HUES6 (cell line): Measurements from ENCODE around the gene GBP2.

ENCODE experiments used
- H3K27ac ChIP-seq: 2 replicates; pipeline ENCODE4 v1.7.0; 2013; ENCODE audit warnings: low read depth, mild to moderate bottlenecking, low read length, inconsistent platforms
- H3K27me3 ChIP-seq: 2 replicates; pipeline ENCODE4 v1.6.1; 2013; ENCODE audit warnings: low read length; ENCODE audit not compliant: control insufficient read depth, insufficient read depth
- H3K36me3 ChIP-seq: 2 replicates; pipeline ENCODE4 v1.6.1; 2013; ENCODE audit warnings: low read length; ENCODE audit not compliant: control insufficient read depth, insufficient read depth
- H3K4me1 ChIP-seq: 2 replicates; pipeline ENCODE4 v1.6.1; 2013; ENCODE audit warnings: low read length; ENCODE audit not compliant: control insufficient read depth, insufficient read depth
- H3K4me3 ChIP-seq: 2 replicates; pipeline ENCODE4 v1.5.1; 2013; ENCODE audit warnings: low read depth, low read length
- H3K9ac ChIP-seq: one replicate; pipeline ENCODE4 v1.6.1; 2013; ENCODE audit warnings: mild to moderate bottlenecking, low read length
- H3K9me3 ChIP-seq: 2 replicates; pipeline ENCODE4 v1.6.1; 2013; ENCODE audit warnings: low read depth, low read length; ENCODE audit not compliant: control insufficient read depth, insufficient read depth

Gene GBP2

DNA sequence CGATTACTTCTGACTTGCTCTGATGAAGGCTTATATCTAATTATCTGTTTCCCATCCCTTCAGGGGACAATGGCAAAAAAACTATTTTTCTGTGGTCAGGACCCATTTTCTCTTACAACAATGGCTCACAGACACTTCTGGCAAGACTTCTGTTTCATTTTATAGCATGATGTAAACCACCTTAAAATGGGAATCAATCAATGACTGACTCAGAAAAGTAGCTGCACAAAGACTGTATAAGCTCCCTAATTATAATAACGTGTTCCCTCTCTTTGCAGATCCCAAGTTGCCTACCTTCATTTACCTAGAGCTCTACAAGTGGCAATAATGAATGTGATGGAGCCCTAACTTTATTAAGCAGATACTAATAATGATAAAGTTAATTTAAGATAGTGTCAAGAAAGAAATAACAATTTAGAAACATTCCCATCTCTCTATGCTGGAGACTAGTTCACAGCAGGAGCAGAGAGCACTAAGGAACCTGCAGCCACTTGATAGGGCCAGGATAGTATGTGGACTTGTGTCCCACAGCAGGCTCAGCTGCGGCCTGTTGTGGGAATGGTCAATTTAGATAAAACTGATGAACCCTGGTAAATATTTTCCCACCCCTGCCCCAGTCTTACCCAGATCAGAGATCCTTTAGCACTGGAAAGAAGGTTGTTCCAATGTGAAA, 538 bp downstream of the GBP2 start:
- H3K9me3 ChIP-seq = no peaks in the 10 kb centered on the region
- H3K4me1 ChIP-seq = peaks cover 2% of the 10 kb centered on the region; the same call in 1 of the 2 replicates
- H3K27ac ChIP-seq = no peak overlapping the region

DNA sequence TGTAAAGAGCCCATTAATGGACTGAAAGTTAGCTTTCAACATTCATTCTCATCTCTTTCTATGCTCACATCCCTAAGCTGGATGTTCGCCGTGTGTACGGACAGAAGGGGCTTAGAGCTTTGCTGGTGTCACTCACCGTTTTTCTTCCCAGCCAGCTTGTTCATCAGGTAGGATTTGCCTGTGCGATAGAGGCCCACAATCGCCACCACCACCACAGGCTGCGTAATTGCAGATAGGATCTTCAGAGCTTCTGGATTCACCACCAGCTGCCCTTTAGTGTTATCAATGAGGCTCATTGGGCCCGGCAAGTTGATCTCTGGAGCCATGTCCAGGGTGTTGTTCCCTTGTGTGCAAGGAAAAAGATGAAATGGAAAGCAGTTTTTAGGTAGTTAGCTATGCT, 4.3 kb downstream of the GBP2 start:
- H3K9me3 ChIP-seq = no peaks in the 10 kb centered on the region
- no peaks in the 10 kb centered on the region for H3K36me3 ChIP-seq
- H3K4me3 ChIP-seq = no peak overlapping the region
- peaks cover 2% of the 10 kb centered on the region; the same call in 1 of the 2 replicates for H3K4me1 ChIP-seq
- H3K27me3 ChIP-seq = no peaks in the 10 kb centered on the region
- H3K27ac ChIP-seq = no peak overlapping the region
- no peak overlapping the region for H3K9ac ChIP-seq

More for the DNA sequence above, 538 bp downstream of the GBP2 start:
- H3K27me3 ChIP-seq = no peaks in the 10 kb centered on the region
- H3K4me3 ChIP-seq = no peak overlapping the region
- no peak overlapping the region for H3K9ac ChIP-seq
- H3K36me3 ChIP-seq = no peaks in the 10 kb centered on the region

DNA sequence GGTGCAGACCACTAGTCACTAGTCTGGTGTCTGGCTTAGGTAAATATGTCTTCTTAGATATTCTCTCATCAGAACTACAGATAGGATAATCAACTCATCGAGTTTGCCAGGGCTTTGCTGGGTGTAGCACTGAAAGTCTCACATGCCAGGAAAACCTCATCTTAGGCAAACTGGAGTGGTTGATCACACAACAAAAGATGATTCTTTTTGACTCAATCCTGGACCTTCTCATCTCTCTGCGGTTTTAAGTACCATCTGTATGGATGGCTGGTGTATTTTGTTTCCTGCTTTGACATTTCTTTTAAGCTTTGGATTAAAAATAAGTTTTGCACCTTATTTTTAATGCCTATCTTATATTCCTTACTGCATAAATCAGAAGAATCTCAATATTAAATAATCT, 11.3 kb downstream of the GBP2 start:
- Histone ChIP-seq H3K4me1 (no peaks in the 10 kb centered on the region), H3K9ac (no peak overlapping the region), H3K36me3 (no peaks in the 10 kb centered on the region), H3K27ac (no peak overlapping the region), H3K4me3 (no peak overlapping the region), H3K9me3 (no peaks in the 10 kb centered on the region), H3K27me3 (no peaks in the 10 kb centered on the region)

DNA sequence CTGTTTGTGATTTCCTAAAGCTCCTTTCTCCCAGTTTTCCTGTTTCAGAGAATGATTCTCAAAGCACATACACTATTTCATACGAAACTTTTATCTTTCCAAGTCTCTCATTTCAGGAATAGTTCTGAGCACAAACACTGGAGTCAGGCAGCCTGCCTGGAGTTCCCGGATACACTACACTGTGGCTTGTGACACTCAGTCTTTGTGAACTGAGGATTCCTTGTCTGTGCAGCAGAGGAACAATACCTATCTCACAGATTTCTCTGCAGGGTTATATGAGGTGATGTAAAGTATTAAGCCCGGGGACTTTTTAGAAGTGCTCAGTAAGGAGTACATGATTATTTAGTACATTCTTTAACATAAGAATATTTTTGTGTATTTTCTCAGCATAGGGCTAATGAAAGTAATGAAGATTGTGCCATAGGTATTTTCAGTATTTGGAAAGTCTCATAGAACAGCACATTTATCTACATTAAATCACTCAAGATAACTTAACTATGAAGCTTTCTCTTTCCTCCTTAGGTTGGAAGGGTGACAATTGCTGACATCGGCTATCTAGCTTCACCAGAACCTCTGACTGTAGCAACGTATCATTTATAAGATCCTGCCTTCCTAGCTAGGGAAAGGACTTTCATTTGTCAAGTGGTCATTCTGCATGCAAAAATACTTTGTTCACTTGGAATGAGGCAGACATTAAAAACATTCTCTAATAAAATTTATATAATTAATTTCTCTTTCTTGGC, 12.9 kb downstream of the GBP2 start:
- H3K4me3 ChIP-seq = no peak overlapping the region
- H3K9me3 ChIP-seq = no peaks in the 10 kb centered on the region

DNA sequence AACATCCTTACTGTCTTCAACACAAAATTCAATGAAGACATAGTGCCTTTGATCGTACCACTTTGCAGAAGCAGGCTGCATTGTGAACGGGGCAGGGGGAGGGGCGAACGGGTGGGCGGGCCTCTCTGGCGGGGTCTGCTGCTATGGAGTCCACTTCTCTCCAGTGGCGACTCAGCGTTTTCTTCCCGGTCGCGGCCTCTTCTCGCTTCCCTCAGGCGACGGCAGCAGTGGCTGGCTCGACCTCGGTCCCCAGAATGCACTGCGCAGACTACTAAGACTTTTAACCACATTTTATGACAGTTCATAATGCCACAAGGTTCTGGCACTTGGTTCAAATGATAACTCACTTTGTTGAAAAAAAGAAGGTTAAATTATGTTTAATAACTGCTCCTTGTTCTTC, 21.2 kb downstream of the GBP2 start:
- no peak overlapping the region for H3K27ac ChIP-seq
- no peaks in the 10 kb centered on the region; the same call in 1 of the 2 replicates for H3K4me1 ChIP-seq
- no peak overlapping the region for H3K9ac ChIP-seq
- no peaks in the 10 kb centered on the region for H3K9me3 ChIP-seq
- no peaks in the 10 kb centered on the region for H3K27me3 ChIP-seq
- H3K36me3 ChIP-seq = no peaks in the 10 kb centered on the region
- no peak overlapping the region for H3K4me3 ChIP-seq

More for the DNA sequence above, 12.9 kb downstream of the GBP2 start:
- no peaks in the 10 kb centered on the region for H3K27me3 ChIP-seq
- no peak overlapping the region for H3K27ac ChIP-seq
- no peaks in the 10 kb centered on the region for H3K36me3 ChIP-seq
- no peak overlapping the region for H3K9ac ChIP-seq
- H3K4me1 ChIP-seq = no peaks in the 10 kb centered on the region

DNA sequence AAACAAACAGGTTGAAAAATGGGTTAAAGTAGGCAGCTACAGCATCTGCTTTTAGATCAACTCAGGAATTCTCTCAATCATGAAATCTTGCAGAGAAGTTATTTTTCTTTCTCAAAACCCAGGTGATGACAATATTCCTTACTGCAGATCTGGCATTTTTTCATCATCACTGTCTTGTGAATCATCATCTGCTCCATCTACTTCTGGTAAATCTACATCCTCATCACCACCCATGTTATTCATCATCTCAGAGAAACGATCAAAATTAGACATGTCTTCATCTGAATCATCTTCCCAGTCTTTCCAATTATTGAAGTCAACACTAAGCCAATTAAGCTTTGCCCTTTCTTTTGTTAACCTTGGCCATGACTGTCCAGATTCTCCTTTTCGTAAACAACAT, 21.8 kb downstream of the GBP2 start:
- Histone ChIP-seq H3K36me3 (no peaks in the 10 kb centered on the region), H3K27ac (no peak overlapping the region), H3K9me3 (no peaks in the 10 kb centered on the region), H3K4me1 (no peaks in the 10 kb centered on the region; the same call in 1 of the 2 replicates), H3K27me3 (no peaks in the 10 kb centered on the region), H3K4me3 (no peak overlapping the region), H3K9ac (no peak overlapping the region)

DNA sequence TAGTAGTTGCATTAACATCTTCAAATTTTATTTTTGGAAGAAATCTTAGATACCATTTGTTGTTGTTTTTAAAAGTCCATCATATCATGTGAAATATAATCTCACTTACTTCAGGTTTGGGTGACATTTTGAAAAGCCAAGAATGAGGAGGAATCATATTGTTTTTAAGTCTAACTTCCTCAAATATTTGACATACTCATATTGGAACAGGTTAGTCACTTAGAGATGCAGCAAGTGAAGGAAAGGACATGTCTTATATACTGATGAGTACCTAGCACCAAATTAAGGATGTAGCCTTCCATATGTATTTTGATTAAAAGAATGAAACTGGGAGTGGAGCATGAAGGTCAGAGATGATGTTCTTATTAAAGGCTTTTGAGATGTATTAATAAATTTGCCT, 23.9 kb downstream of the GBP2 start:
- H3K36me3 ChIP-seq = no peaks in the 10 kb centered on the region
- H3K27ac ChIP-seq = no peak overlapping the region

DNA sequence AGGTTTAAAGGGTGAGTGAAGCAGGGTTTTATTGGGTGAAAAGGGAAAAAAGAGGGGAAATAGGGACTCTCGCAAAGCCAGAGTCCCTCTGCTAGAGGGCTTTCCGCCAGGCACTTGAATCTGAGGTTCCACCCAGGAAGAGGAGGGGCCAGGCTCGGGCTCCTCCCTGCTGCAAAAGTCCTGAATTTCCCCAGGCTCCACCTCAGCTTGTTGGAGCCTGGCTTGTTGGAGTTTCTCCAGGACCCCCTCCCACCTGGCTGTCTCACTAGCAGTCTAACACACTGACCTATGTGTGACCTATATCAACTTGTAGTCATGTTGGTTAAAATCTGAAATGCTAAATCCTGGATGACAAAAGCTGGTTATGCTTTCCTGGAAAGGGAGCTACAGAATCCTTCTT, 25.5 kb downstream of the GBP2 start:
- Histone ChIP-seq H3K9me3 (peaks cover 19% of the 10 kb centered on the region), H3K4me1 (no peaks in the 10 kb centered on the region; the same call in 1 of the 2 replicates), H3K9ac (no peak overlapping the region), H3K36me3 (no peaks in the 10 kb centered on the region), H3K4me3 (no peak overlapping the region), H3K27ac (no peak overlapping the region), H3K27me3 (no peaks in the 10 kb centered on the region)

More for the DNA sequence above, 23.9 kb downstream of the GBP2 start:
- Histone ChIP-seq H3K9ac (no peak overlapping the region), H3K4me1 (no peaks in the 10 kb centered on the region; the same call in 1 of the 2 replicates), H3K27me3 (no peaks in the 10 kb centered on the region), H3K9me3 (0 out of 2 replicates have a peak, but pooled peaks cover 5% of the 10 kb centered on the region), H3K4me3 (no peak overlapping the region)

DNA sequence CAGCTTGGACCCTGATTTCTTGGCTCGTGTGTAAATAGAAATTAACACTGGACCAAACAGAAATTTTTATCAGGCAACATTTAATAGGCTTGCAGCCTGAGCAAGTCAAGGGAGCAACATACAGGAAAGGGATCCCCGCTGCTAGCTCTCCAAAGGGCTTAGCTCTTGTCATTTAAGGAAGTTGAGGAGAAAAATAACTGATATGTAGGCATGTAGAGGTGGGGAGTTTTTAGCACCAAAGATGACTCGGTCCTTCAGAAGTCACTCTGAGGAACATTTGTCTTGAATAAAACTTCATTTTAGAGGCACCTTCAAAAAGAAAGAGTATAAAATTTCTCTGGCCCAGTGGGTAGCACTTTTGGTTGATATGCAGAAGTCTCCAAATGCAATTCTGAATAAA, 27.1 kb downstream of the GBP2 start:
- Histone ChIP-seq H3K27ac (no peak overlapping the region), H3K9ac (no peak overlapping the region), H3K4me3 (no peak overlapping the region), H3K36me3 (no peaks in the 10 kb centered on the region), H3K27me3 (no peaks in the 10 kb centered on the region), H3K4me1 (no peaks in the 10 kb centered on the region; the same call in 1 of the 2 replicates), H3K9me3 (peaks cover 19% of the 10 kb centered on the region)

DNA sequence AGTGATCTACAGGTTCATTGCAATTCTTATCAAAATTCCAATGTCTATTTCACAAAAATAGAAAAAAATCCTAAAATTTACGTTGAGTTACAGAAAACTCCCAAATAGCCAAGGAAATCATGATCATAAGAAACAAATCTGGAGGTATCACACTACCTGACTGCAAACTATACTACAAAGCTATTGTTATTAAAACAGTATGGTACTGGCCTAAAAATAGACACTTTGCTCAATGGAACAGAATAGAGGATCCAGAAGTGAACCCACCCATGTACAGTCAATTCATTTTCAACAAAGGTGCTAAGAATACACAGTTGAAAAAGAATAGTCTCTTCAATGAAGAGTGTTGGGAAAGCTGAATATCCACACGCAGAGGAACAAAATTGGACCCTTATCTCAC, 30.2 kb downstream of the GBP2 start:
- H3K27me3 ChIP-seq = no peaks in the 10 kb centered on the region

DNA sequence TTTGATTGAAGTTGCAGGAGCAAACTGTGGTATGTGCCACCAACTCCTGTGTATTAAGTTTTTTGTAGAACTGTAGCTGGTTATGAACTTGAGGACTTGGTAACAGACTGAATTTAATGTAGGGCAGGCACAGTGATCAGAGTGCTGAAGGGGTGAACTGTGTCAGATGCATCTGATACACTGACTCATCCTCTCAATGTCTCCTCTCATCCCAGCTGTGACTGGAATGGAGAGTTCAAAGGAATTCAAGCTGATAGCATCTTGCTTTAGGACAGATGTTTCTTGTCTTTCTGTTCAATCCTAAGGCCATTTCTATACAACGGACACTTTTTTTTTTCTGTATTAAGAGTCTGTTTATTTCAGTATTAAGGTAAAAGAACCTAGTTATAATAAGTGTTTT, 36.0 kb downstream of the GBP2 start:
- Histone ChIP-seq H3K9ac (no peak overlapping the region), H3K4me3 (no peak overlapping the region), H3K4me1 (no peaks in the 10 kb centered on the region), H3K9me3 (no peaks in the 10 kb centered on the region), H3K27ac (no peak overlapping the region), H3K27me3 (no peaks in the 10 kb centered on the region), H3K36me3 (no peaks in the 10 kb centered on the region)

More for the DNA sequence above, 30.2 kb downstream of the GBP2 start:
- no peak overlapping the region for H3K27ac ChIP-seq
- H3K9ac ChIP-seq = no peak overlapping the region
- no peaks in the 10 kb centered on the region for H3K36me3 ChIP-seq
- peaks cover 19% of the 10 kb centered on the region for H3K9me3 ChIP-seq
- H3K4me1 ChIP-seq = no peaks in the 10 kb centered on the region
- H3K4me3 ChIP-seq = no peak overlapping the region
